ENCODE measurements around the gene CTIF.
A peak's percentile ranks its signal among the peaks of the same experiment; 100 is the strongest.

The CTIF gene

GRCh38 chr18:48525671-48526070 lies 13.2 kb upstream of the CTIF start:
- DNase-seq (ENCODE audit: insufficient read length, low spot score) = no peak
- no peak for TF ChIP-seq CTCF (IDR thresholded peaks at IDR 0.05; ENCODE audit: insufficient read depth, missing control alignments)
- no peak for FAIRE-seq

GRCh38 chr18:48527461-48527860 lies 11.4 kb upstream of the CTIF start:
- FAIRE-seq (no peak), DNase-seq (ENCODE audit: insufficient read length, low spot score) (no peak)
- TF ChIP-seq CTCF (IDR thresholded peaks at IDR 0.05; ENCODE audit: insufficient read depth, missing control alignments) = no peak

- FAIRE-seq (no peak), DNase-seq (ENCODE audit: insufficient read length, low spot score) (no peak)
- no peak for TF ChIP-seq CTCF (IDR thresholded peaks at IDR 0.05; ENCODE audit: insufficient read depth, missing control alignments)
These were observed 10.0 kb upstream of the CTIF start for GRCh38 chr18:48528861-48529260.

- DNase-seq (ENCODE audit: insufficient read length, low spot score) (no peak), FAIRE-seq (peak; percentile 71)
- no peak for TF ChIP-seq CTCF (IDR thresholded peaks at IDR 0.05; ENCODE audit: insufficient read depth, missing control alignments)
These were observed 9.0 kb upstream of the CTIF start for GRCh38 chr18:48529796-48530195.

GRCh38 chr18:48530399-48531081 lies 8.3 kb upstream of the CTIF start:
- no peak for TF ChIP-seq CTCF (IDR thresholded peaks at IDR 0.05; ENCODE audit: insufficient read depth, missing control alignments)
- DNase-seq (ENCODE audit: insufficient read length, low spot score) (no peak), FAIRE-seq (peak; percentile 93)

- FAIRE-seq (peak; percentile 25), DNase-seq (ENCODE audit: insufficient read length, low spot score) (no peak)
- no peak for TF ChIP-seq CTCF (IDR thresholded peaks at IDR 0.05; ENCODE audit: insufficient read depth, missing control alignments)
These were observed 7.8 kb upstream of the CTIF start for GRCh38 chr18:48531082-48531403.

GRCh38 chr18:48531908-48532307 lies 6.9 kb upstream of the CTIF start:
- TF ChIP-seq CTCF (IDR thresholded peaks at IDR 0.05; ENCODE audit: insufficient read depth, missing control alignments) = no peak
- no peak for DNase-seq (ENCODE audit: insufficient read length, low spot score)
- FAIRE-seq = no peak
